Measurements from ENCODE around the gene CIBAR2. TPM values are rescaled to one million over a fixed set of nuclear protein-coding genes. Genes with fewer than 3 reads are reported as not detected.

The CIBAR2 gene
- total RNA-seq, 1 donor from 2014 or later: not detected

DNA sequence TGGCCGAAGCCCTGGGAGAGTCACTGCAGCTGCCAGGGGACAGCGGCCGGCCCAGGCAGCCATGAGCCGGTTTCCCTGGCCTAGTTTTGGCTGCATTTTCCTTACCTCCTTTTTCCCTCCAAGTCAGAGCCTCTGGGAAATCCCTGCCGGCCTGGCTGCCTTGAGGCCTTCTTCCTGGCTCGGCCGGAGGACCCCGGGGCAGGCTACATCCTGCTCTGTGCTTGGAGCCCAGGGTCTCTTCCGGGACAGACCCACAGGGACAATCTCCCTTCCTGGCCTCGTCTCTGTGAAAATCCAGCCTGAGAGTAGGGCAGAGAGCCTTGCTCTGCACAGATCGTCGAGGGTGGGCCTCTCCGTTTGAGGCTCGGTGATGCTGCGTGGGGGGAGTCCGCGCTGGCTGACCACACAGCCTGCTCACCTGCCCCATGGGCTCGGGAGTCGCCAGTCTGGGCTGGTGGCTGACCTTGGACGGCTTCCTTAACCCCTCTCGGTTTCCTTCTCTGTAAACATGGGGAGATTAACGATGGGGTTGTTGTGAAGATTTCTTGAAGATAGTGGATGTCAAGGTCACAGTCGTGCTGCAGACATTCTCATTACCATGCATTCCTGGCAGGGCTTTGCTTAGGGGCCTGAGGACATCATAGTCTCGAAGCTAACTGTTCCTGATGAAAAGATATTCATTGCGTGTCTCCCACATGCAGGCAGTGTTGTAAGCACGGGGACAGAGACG is 34.8 kb upstream of the CIBAR2 start:
- H3K36me3 Mint-ChIP-seq (ENCODE audit: low read depth): no peaks in the 10 kb centered on the region
- TF ChIP-seq, protein P1, sequence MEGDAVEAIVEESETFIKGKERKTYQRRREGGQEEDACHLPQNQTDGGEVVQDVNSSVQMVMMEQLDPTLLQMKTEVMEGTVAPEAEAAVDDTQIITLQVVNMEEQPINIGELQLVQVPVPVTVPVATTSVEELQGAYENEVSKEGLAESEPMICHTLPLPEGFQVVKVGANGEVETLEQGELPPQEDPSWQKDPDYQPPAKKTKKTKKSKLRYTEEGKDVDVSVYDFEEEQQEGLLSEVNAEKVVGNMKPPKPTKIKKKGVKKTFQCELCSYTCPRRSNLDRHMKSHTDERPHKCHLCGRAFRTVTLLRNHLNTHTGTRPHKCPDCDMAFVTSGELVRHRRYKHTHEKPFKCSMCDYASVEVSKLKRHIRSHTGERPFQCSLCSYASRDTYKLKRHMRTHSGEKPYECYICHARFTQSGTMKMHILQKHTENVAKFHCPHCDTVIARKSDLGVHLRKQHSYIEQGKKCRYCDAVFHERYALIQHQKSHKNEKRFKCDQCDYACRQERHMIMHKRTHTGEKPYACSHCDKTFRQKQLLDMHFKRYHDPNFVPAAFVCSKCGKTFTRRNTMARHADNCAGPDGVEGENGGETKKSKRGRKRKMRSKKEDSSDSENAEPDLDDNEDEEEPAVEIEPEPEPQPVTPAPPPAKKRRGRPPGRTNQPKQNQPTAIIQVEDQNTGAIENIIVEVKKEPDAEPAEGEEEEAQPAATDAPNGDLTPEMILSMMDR (IDR thresholded peaks at IDR 0.05): no peak
- peaks cover 2% of the 10 kb centered on the region for H3K27me3 Mint-ChIP-seq (ENCODE audit: low read depth)
- no peak for DNase-seq (ENCODE audit: low spot score)
- no peak overlapping the region for H3K27ac Mint-ChIP-seq (ENCODE audit: unreplicated experiment)
- H3K4me3 Mint-ChIP-seq (ENCODE audit: unreplicated experiment): no peak overlapping the region
- no peaks in the 10 kb centered on the region for H3K9me3 Mint-ChIP-seq (ENCODE audit: low read depth)
- H3K4me1 Mint-ChIP-seq (ENCODE audit: low read depth): peaks cover 32% of the 10 kb centered on the region

DNA sequence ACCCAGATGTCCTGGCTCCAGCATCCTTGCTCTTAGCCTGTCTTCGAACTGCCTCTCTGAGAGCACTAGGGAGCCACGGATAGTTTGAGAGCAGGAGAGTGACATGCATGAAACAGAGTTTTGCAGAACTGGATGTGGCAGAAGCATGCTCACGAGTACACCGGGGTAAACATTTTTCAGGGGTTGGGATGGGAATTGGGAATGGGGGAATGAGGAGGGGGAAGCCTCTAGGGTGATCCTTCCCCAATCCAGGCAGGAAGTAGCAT is 34.2 kb upstream of the CIBAR2 start:
- Mint-ChIP-seq H3K4me1 (ENCODE audit: low read depth) (peaks cover 26% of the 10 kb centered on the region), H3K4me3 (ENCODE audit: unreplicated experiment) (no peak overlapping the region), H3K27ac (ENCODE audit: unreplicated experiment) (no peak overlapping the region), H3K9me3 (ENCODE audit: low read depth) (no peaks in the 10 kb centered on the region), H3K27me3 (ENCODE audit: low read depth) (peaks cover 2% of the 10 kb centered on the region), H3K36me3 (ENCODE audit: low read depth) (no peaks in the 10 kb centered on the region)
- TF ChIP-seq, protein P1 (IDR thresholded peaks at IDR 0.05): no peak
- no peak for DNase-seq (ENCODE audit: low spot score)

DNA sequence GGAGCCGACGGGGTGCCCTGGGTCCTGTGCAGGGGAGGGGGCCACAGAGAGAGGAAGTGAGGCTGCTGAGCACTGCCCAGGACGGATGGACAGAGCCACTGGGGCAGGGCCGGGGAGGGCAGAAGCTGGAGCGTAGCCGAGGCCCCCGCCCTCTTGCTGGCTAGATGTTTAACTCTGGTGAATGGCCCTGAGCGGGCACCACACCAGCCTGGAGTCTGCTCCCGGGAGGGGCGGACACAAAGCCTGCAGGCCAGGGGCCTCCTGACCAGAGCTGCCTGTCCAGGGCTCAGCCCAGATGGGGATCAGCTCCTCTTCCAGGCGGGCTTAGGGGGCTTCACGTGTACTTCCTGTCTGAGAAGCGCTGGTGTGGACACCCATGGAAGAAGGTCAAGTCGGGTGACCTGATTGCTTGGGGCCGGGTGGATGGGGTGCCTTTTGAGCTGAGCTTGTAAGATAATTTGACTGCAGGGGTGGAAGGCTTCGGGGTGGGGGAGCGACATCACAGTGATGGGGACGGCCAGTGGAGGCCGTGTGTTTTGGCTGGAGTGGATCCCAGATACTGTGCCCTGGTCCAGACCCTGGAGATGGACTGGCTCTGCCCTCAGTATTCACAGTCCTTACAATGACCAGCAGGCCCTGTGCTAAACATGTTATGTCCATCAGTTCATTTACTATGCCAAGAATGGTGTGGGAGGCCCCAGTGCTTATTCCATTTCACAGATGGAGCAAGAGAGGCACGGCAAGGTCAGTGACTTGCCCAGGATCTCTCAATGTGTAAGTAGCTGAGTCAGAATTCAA is 33.7 kb upstream of the CIBAR2 start:
- H3K27me3 Mint-ChIP-seq (ENCODE audit: low read depth): peaks cover 2% of the 10 kb centered on the region
- no peaks in the 10 kb centered on the region for H3K36me3 Mint-ChIP-seq (ENCODE audit: low read depth)
- no peak overlapping the region for H3K27ac Mint-ChIP-seq (ENCODE audit: unreplicated experiment)
- H3K9me3 Mint-ChIP-seq (ENCODE audit: low read depth): no peaks in the 10 kb centered on the region
- DNase-seq (ENCODE audit: low spot score): no peak
- no peak overlapping the region for H3K4me3 Mint-ChIP-seq (ENCODE audit: unreplicated experiment)
- TF ChIP-seq, protein P1 (IDR thresholded peaks at IDR 0.05): no peak
- H3K4me1 Mint-ChIP-seq (ENCODE audit: low read depth): peaks cover 20% of the 10 kb centered on the region

DNA sequence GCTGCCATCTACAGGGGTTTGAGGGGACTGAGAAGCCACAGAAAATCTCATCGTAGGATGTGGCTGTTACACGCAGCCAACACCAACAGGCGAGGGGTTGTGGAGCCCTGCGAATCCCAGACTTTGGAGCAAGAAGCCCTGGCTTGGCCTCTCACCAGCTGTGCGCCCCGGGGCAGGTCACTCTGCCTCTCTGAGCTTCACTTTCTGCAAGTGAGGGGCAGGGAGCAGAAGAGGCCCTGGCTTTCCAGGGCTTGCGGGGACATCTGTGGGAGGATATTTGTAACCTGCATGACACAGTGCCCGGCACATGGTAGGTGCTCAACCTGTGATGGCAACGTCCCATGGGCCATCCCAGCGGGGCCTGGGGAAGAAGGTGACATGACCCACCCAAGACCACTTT is 32.9 kb upstream of the CIBAR2 start:
- no peaks in the 10 kb centered on the region for H3K36me3 Mint-ChIP-seq (ENCODE audit: low read depth)
- TF ChIP-seq, protein P1 (IDR thresholded peaks at IDR 0.05): no peak
- no peak overlapping the region for H3K27ac Mint-ChIP-seq (ENCODE audit: unreplicated experiment)
- no peak for DNase-seq (ENCODE audit: low spot score)
- peaks cover 2% of the 10 kb centered on the region for H3K27me3 Mint-ChIP-seq (ENCODE audit: low read depth)
- H3K4me1 Mint-ChIP-seq (ENCODE audit: low read depth): peaks cover 14% of the 10 kb centered on the region
- H3K4me3 Mint-ChIP-seq (ENCODE audit: unreplicated experiment): no peak overlapping the region
- H3K9me3 Mint-ChIP-seq (ENCODE audit: low read depth): no peaks in the 10 kb centered on the region

DNA sequence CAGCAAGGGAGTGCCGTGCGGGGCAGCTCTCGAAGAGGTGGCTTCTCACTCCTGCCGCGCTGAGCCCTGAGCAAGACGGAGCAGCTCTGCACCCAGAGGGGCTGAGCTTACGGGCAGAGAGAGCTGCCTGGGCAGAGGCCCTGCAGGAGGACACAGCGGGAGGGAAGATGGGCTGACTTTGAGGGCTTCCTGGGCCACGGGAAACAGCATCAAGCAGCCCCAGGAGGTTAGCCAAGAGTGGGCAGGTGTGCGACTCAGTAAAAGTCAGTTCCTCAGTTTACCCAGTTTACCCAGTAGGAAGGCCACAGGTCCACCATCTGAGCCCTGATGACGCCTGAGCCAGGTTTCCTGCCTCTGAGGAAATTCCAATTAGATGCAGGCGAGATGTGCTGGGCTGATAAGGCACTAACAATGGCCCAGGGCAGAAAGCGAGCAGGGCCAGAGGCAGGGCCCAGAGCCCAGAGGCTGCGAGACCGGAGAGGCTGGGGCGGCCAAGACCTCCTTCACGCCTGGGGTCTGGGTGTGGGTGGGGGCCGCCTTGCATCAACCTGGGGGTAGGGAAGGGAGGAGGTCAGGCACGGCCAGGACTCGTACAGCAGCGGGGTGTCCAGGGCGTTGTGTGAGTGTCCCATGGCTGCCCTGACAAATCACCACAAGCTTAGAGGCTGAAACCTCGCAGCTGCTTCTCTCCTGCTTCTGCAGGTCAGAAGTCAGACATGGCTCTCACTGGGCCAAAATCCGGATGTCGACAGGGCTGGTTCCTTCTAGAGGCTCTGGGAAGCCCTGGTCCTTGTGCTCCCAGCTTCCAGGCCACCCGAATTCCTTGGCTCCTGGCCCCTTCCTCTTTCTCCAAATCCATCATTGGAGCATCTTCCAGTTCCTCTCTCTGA is 32.0 kb upstream of the CIBAR2 start:
- DNase-seq (ENCODE audit: low spot score): no peak
- Mint-ChIP-seq H3K9me3 (ENCODE audit: low read depth) (no peaks in the 10 kb centered on the region), H3K36me3 (ENCODE audit: low read depth) (no peaks in the 10 kb centered on the region), H3K27ac (ENCODE audit: unreplicated experiment) (no peak overlapping the region), H3K4me3 (ENCODE audit: unreplicated experiment) (no peak overlapping the region), H3K27me3 (ENCODE audit: low read depth) (peaks cover 5% of the 10 kb centered on the region), H3K4me1 (ENCODE audit: low read depth) (peaks cover 11% of the 10 kb centered on the region)
- TF ChIP-seq, protein P1 (IDR thresholded peaks at IDR 0.05): no peak
